ENCODE measurements around the gene ZNF575. TPM values are rescaled to one million over a fixed set of nuclear protein-coding genes. Genes with fewer than 3 reads are reported as not detected.

Gene ZNF575
- total and polyA plus RNA-seq, 10 of the 15 experiments (the other 5 are each of a cell fraction or from before 2014, with no cell fraction given): 0.18 to 2.8 (median 0.75) TPM

DNA sequence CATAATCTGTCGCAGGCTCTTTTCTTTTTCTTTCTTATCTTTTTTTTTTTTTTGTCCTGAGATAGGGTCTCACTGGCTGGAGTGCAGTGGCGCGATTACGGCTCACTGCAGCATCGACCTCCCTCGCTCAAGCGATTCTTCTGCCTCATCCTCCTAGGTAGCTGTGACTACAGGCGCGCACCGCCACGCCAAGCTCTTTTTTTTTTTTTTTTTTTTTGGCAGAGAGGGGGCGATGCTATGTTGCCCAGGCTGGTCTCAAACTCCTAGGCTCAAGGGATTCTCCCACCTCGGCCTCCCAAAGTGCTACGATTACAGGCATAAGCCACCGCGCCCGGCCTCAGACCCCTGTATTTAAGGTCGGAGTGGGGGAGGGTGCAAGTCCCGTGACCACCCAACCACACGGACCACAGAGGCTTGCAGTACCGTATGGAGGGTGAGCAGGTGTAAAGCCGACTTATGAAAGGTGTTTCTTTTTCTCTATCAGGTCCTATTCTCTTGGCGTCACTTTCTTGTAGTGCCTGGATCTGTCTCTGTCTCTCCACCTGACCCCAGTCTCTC lies 30.5 kb upstream of the ZNF575 start:
- POLR2A ChIA-PET: interaction anchor here (0.5 to 0.6 kb wide), 3 partner anchors 10 to 86 kb away, joined by 4 to 5 read pairs (median 4); no protein-coding TSS in a partner anchor

DNA sequence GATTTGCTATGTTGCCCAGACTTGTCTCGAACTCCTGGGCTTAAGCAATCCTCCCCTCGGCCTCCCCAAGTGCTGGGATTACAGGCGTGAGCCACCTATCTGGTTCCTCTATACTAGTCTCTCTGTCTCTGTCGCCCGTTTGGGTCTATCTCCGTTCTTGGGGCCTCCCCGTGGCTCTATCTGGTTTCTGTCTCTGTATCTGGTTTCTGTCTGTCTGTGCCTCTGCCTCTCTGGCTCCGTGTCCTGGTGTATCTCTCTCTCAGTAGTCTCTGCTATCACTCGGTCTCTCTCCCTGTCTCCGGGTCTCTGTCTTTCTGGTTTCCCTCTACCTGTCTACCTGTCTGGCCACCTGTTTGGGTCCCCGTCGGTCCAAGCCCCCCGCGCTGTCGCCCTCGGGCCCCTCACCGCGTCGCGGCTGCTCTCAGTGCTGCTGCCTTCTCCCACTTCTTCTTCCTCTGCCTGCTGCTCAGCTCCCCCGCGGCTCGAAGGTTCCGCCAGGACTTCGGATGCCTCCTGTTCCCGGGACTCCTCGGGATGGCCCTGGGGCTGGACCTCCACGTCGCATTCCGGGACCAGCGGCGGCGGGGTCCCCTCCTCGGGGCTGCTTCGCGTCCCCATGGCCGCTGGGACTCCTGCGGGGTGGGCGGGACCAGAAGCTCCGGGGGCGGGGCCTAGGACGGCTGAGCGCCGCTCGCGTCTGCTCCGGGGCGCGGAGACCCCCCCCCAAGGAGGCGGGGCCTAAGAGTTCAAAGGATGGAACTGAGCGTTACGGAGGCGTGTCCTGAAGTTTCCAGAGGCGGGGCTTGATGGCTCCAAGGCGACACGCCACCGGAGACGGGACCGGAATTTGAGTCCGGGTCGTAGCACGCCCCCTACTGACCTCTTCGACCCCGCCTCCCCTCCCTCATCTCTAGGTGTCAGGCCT lies 29.2 kb upstream of the ZNF575 start:
- under 1% methylated on average over 56 of the region's 64 CpGs for WGBS (ENCODE audit: insufficient coverage, insufficient replicate concordance, low lambda C conversion rate, missing lambda C conversion rate)
- peak overlapping the region; percentile 91 for H2AFZ ChIP-seq (ENCODE audit: control insufficient read depth, low read depth, low read length)
- SMC1A ChIA-PET (ENCODE audit: uncharacterized antibody, unreplicated experiment): interaction anchor here (0.9 to 2.2 kb wide), 5 partner anchors 14 to 91 kb away, joined by 3 to 12 read pairs (median 5); no protein-coding TSS in a partner anchor
- in situ Hi-C loops (cut with MboI): no loop called here
- H3K4me2 ChIP-seq (ENCODE audit: control insufficient read depth, insufficient read depth): peak overlapping the region; percentile 98
- ATAC-seq: peak; percentile 96
- H3K9me3 ChIP-seq (replicated peaks; ENCODE audit: control insufficient read depth, insufficient read depth, low read length): no peaks in the 10 kb centered on the region
- peak; percentile 98 for FAIRE-seq
- no peaks in the 10 kb centered on the region; the same call in 1 of the 2 replicates for H3K79me2 ChIP-seq (ENCODE audit: control insufficient read depth, insufficient read depth, low read length)
- TSS peak; percentile 63 for BruUV-seq (replicated peaks)
- peaks cover 4% of the 10 kb centered on the region for H3K4me1 ChIP-seq (ENCODE audit: control insufficient read depth, insufficient read depth, low read length)
- no peaks in the 10 kb centered on the region; a peak in 2 of 4 replicates for H3K36me3 ChIP-seq (ENCODE audit: control insufficient read depth in 2 of 2, insufficient read depth in 2 of 2, low read length in 1 of 2)
- CTCF ChIA-PET: interaction anchor here (0.6 to 3.8 kb wide), 10 partner anchors 9 to 246 kb away, joined by 3 to 42 read pairs (median 6); no protein-coding TSS in a partner anchor
- peak overlapping the region; percentile 73 for H3K27ac ChIP-seq (ENCODE audit: control insufficient read depth, insufficient read depth)
- peak; percentile 78 for DNase-seq (ENCODE audit: low read depth, low spot score)
- peak overlapping the region; percentile 67 for H3K4me3 ChIP-seq
- RAD21 ChIA-PET (ENCODE audit: unreplicated experiment): interaction anchor here (0.7 to 2.4 kb wide), 12 partner anchors 15 to 305 kb away, joined by 3 to 22 read pairs (median 3); partner anchors contain the start of genes IRGQ and ZNF576
- no peaks in the 10 kb centered on the region for H3K27me3 ChIP-seq (replicated peaks in 1 of 2; ENCODE audit: control insufficient read depth in 2 of 2, insufficient read depth in 2 of 2, low read length in 1 of 2)
- POLR2A ChIA-PET: interaction anchor here (0.6 to 1.2 kb wide), 8 partner anchors 13 to 165 kb away, joined by 3 to 6 read pairs (median 4); partner anchors contain the start of genes IRGQ, ZNF575 and ZNF576
- intact Hi-C loops (cut with micrococcal nuclease; ENCODE audit: unreplicated experiment): loop anchor here (5.0 kb wide), 2 partner anchors 41 to 56 kb away; no protein-coding TSS in a partner anchor
- H3K9ac ChIP-seq (ENCODE audit: control insufficient read depth, insufficient read depth, low read length): peak overlapping the region; percentile 71
- no peaks in the 10 kb centered on the region for H4K20me1 ChIP-seq (ENCODE audit: control insufficient read depth, insufficient read depth)
- TF ChIP-seq, protein P1, sequence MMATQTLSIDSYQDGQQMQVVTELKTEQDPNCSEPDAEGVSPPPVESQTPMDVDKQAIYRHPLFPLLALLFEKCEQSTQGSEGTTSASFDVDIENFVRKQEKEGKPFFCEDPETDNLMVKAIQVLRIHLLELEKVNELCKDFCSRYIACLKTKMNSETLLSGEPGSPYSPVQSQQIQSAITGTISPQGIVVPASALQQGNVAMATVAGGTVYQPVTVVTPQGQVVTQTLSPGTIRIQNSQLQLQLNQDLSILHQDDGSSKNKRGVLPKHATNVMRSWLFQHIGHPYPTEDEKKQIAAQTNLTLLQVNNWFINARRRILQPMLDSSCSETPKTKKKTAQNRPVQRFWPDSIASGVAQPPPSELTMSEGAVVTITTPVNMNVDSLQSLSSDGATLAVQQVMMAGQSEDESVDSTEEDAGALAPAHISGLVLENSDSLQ (IDR thresholded peaks at IDR 0.05): peak; percentile 67; the same call in 1 of the 2 replicates
- TF ChIP-seq LARP7 (IDR thresholded peaks at IDR 0.05) (peak; percentile 71; the same call in 1 of the 2 replicates), IKZF2 (IDR thresholded peaks at IDR 0.05) (peak in 1 of 2 experiments; percentile 20; a peak in 2 of 4 replicates), HDGF (IDR thresholded peaks at IDR 0.05) (0 out of 2 replicates have a peak, but pooled peaks have one; percentile 36), BHLHE40 (IDR thresholded peaks at IDR 0.05; ENCODE audit: borderline replicate concordance in 1 of 2, low read depth in 2 of 2, low read length in 1 of 2) (peak in 1 of 2 experiments; percentile 11; a peak in 1 of 4 replicates), ESRRA (IDR thresholded peaks at IDR 0.05; ENCODE audit: low read length) (no peak), SPI1 (IDR thresholded peaks at IDR 0.05; ENCODE audit: borderline replicate concordance, insufficient read depth, low read depth, low read length) (peak; percentile 38; the same call in 1 of the 2 replicates)
- TF ChIP-seq, protein P2, sequence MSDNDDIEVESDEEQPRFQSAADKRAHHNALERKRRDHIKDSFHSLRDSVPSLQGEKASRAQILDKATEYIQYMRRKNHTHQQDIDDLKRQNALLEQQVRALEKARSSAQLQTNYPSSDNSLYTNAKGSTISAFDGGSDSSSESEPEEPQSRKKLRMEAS (IDR thresholded peaks at IDR 0.05; ENCODE audit: low read depth, low read length): 0 out of 2 replicates have a peak, but pooled peaks have one; percentile 44
- TF ChIP-seq, protein P3, sequence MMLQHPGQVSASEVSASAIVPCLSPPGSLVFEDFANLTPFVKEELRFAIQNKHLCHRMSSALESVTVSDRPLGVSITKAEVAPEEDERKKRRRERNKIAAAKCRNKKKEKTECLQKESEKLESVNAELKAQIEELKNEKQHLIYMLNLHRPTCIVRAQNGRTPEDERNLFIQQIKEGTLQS (IDR thresholded peaks at IDR 0.05; ENCODE audit: borderline replicate concordance, extremely low read depth, low read depth, low read length): no peak

More for the DNA sequence above, 30.5 kb upstream of the ZNF575 start:
- Histone ChIP-seq H3K9me3 (replicated peaks; ENCODE audit: control insufficient read depth, insufficient read depth, low read length) (no peaks in the 10 kb centered on the region), H3K36me3 (ENCODE audit: control insufficient read depth in 2 of 2, insufficient read depth in 2 of 2, low read length in 1 of 2) (no peaks in the 10 kb centered on the region), H3K4me3 (no peak overlapping the region), H3K4me2 (ENCODE audit: control insufficient read depth, insufficient read depth) (no peak overlapping the region), H3K9ac (ENCODE audit: control insufficient read depth, insufficient read depth, low read length) (no peak overlapping the region), H3K27me3 (replicated peaks in 1 of 2; ENCODE audit: control insufficient read depth in 2 of 2, insufficient read depth in 2 of 2, low read length in 1 of 2) (no peaks in the 10 kb centered on the region), H2AFZ (ENCODE audit: control insufficient read depth, low read depth, low read length) (no peak overlapping the region), H3K4me1 (ENCODE audit: control insufficient read depth, insufficient read depth, low read length) (peaks cover 4% of the 10 kb centered on the region), H4K20me1 (ENCODE audit: control insufficient read depth, insufficient read depth) (no peaks in the 10 kb centered on the region), H3K27ac (ENCODE audit: control insufficient read depth, insufficient read depth) (no peak overlapping the region), H3K79me2 (ENCODE audit: control insufficient read depth, insufficient read depth, low read length) (no peaks in the 10 kb centered on the region; the same call in 1 of the 2 replicates)
- FAIRE-seq: no peak
- ATAC-seq: no peak
- ChIA-PET CTCF (interaction anchor here (1.3 kb wide), 1 partner anchor 17 kb away, joined by 3 read pairs; no protein-coding TSS in a partner anchor), RAD21 (ENCODE audit: unreplicated experiment) (no interaction called here), SMC1A (ENCODE audit: uncharacterized antibody, unreplicated experiment) (interaction anchor here (0.6 kb wide), 1 partner anchor 56 kb away, joined by 5 read pairs; no protein-coding TSS in a partner anchor)
- intact Hi-C loops (cut with micrococcal nuclease; ENCODE audit: unreplicated experiment): loop anchor here (5.0 kb wide), 2 partner anchors 40 to 55 kb away; no protein-coding TSS in a partner anchor
- WGBS (ENCODE audit: insufficient coverage, insufficient replicate concordance, low lambda C conversion rate, missing lambda C conversion rate): 93% methylated on average over 22 of the region's 23 CpGs
- BruUV-seq (replicated peaks): no TSS peak
- DNase-seq (ENCODE audit: low read depth, low spot score): no peak
- TF ChIP-seq MXI1 (IDR thresholded peaks at IDR 0.05; ENCODE audit: low read depth, low read length) (no peak), ETV6 (conservative IDR thresholded peaks at IDR 0.05 in 1 of 2, IDR thresholded peaks at IDR 0.05 in 1 of 2; ENCODE audit: borderline replicate concordance in 1 of 2, low read depth in 1 of 2) (no peak), SREBF2 (IDR thresholded peaks at IDR 0.05; ENCODE audit: low read length) (no peak), POLR2AphosphoS2 (IDR thresholded peaks at IDR 0.05; ENCODE audit: low read depth, low read length) (no peak), RBBP5 (conservative IDR thresholded peaks at IDR 0.05) (no peak)
- in situ Hi-C loops (cut with MboI): no loop called here

Measured in GM12878 (cell line).